Measurements from ENCODE around the gene PTAFR.

PTAFR gene

DNA sequence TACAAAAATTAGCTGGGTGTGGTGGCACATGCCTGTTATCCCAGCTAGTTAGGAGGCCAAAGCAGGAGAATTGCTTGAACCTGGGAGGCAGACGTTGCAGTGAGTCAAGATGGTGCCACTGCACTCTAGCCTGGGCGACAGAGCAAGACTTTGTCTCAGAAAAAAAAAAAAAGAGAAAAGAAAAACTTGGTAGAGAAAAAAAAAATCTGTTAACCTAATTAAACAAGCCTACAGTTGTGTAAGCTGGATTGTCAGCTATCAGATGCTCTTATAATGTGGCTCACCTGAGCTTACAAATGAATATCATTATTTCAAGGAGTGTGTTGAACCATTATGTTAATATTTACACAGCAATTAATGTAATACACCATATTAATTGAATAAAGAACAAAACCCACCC is 61.6 kb downstream of the PTAFR start:
- DNase-seq = no peak

DNA sequence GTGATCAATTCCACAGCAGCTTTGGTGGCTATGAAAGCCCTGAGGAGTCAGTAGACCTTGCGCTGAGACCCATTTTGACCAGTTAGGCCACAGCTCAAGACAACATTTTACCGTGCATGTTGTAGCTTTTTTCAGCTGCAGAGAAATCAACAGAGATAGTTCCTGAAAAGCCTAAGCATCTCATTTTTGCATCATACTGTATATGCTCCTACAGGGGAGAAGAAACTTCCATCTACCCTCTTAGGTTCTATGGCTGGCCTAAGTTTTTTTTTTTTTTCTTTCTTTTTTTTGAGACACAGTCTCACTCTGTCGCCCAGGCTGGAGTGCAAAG is 63.3 kb downstream of the PTAFR start:
- no peak for DNase-seq

DNA sequence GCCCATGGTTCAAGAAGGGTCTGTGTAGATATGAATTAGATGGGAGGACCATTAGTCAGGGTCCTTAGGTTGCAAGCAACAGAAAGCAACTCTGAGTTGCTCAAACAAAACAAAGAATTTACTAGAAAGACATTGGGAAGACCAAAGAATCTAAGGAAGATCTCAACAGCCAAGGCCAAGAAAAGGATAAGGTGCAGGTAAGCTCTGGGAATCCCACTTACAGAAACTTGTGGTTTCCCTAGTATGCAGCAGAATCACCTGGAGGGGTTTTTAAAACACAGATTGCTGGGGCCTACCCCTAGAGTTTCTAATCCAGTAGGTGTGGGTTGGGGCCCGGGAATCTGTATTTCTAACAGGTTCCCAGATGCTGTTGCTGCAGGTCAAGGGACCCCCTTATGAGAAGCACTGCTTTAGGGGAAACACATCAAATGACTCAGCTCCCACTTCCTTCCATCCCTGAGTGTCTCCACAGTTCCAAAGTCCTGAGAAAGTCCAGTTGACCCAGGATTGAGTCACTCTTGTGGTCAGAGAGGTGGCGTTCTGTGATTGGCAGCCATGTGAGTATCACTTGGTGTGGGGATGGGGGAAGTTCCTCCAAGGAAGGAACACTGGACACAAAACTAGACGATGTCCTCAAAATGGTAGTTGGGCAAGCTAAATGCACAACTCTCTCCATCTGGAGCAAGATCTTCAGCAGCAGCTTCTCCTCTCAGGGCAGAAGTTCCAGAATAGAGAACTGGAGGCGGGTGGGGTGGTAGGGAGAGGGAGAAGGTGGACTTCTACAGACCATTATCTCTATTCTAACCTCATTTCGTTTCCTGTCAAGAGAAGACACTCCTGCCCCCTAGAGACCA is 63.9 kb downstream of the PTAFR start:
- DNase-seq = peak; percentile 38

DNA sequence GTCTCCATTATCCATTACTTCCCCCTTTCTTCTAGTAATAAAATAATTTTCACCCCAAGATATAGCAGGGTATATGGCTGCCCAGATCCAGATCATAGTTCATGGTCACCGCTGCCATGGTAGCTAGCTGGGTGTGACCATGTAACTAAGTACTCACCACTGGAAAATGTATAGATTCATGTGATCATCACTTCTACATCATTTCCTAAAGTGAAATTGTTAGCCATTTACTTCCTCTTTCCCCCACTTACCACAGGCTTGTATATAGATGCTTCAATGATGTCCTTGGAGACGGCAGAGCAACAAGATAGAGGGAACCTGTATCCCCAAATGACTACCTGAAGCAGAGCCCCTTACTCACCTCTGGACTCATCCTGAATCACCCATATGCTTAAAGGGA is 65.3 kb downstream of the PTAFR start:
- DNase-seq = no peak

DNA sequence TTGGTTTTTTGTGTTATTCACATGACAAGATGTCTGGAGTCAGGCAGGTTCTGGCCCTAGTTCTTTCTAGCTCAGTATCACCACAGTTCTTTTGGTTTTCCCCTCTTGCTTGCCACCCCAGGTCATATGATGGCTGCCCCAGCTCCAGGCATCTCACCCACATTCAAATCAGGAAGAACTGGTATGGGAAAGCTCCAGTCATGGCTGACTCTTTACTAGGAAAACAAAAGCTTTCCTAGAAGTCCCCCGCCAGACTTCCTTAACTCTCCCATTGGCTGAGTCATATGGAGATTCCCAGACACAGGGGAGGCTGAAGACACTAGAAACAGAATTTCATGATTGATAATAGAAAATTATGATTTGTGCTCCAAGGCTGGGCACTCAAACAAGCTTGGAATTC is 65.9 kb downstream of the PTAFR start:
- DNase-seq = peak; percentile 22

GRCh38 chr1:28109639-28110038 is 66.9 kb downstream of the PTAFR start:
- DNase-seq = no peak

- DNase-seq = no peak
These were observed 68.5 kb downstream of the PTAFR start for GRCh38 chr1:28108001-28108400.

GRCh38 chr1:28104866-28105467 is 71.5 kb downstream of the PTAFR start:
- peak; percentile 58 for DNase-seq

GRCh38 chr1:28102189-28102588 is 74.3 kb downstream of the PTAFR start:
- DNase-seq = no peak

- no peak for DNase-seq
These were observed 77.3 kb downstream of the PTAFR start for GRCh38 chr1:28099050-28099769.

Measured in fibroblast of skin of scalp (primary cell).